ENCODE results near the gene FBXW2.
"Not testable (repeated sequence)": the region's sequence is repeated elsewhere in the genome, so short reads cannot be mapped to it uniquely, and the experiment has no call there.

FBXW2 gene

DNA sequence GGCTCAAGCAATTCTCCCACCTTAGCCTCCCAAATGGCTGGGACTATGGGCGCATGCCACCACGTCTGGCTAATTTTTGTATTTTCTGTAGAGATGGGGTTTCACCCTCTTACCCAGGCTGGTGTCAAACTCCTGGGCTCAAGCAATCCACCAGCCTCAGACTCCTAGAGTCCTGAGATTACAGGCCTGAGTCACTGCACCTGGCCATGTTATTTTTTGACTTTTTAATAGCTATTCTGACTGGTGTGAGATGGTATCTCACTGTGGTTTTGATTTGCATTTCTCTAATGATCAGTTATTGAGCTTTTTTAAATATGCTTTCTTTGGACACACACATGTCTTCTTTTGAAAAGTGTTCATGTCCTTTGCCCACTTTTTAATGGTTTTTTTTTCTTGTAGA, 38.2 kb downstream of the FBXW2 start:
- Histone ChIP-seq H3K36me3 (peaks cover 12% of the 10 kb centered on the region), H3K27ac (no peak overlapping the region), H3K27me3 (ENCODE audit: insufficient read depth, low read depth, severe bottlenecking) (no peaks in the 10 kb centered on the region), H3K4me3 (ENCODE audit: low read depth, low read length) (no peak overlapping the region), H3K9me3 (ENCODE audit: severe bottlenecking) (no peaks in the 10 kb centered on the region)
- DNase-seq: no peak
- TF ChIP-seq CTCF (IDR thresholded peaks at IDR 0.05; ENCODE audit: low read depth, low read length): no peak

DNA sequence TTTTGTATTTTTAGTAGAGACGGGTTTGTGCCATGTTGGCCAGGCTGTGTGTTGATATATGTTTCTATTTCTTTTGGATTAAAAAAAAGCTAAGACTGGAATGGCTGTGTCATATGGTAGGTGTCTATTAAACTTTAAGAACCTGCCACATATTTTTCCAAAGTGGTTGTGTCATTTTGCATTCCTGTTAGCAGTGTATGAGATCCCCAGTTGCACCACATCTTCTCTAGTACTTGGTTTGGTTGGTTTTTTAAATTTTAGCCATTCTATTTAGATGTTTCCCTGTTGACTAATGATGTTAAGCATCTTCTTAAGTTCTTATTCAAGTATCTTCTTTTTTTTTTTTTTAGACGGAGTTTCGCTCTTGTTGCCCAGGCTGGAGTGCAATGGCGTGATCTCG, 42.8 kb downstream of the FBXW2 start:
- Histone ChIP-seq H3K4me3 (ENCODE audit: low read depth, low read length) (no peak overlapping the region), H3K27me3 (ENCODE audit: insufficient read depth, low read depth, severe bottlenecking) (no peaks in the 10 kb centered on the region), H3K36me3 (no peaks in the 10 kb centered on the region), H3K27ac (no peak overlapping the region), H3K9me3 (ENCODE audit: severe bottlenecking) (peaks cover 3% of the 10 kb centered on the region)
- no peak for TF ChIP-seq CTCF (IDR thresholded peaks at IDR 0.05; ENCODE audit: low read depth, low read length)
- DNase-seq: no peak

- H3K36me3 ChIP-seq; H3K9me3 ChIP-seq (ENCODE audit: severe bottlenecking); H3K27me3 ChIP-seq (ENCODE audit: insufficient read depth, low read depth, severe bottlenecking); DNase-seq; H3K4me3 ChIP-seq (ENCODE audit: low read depth, low read length); H3K27ac ChIP-seq: not testable (repeated sequence)
These were observed 46.9 kb downstream of the FBXW2 start for GRCh38 chr9:120746366-120746765.

DNA sequence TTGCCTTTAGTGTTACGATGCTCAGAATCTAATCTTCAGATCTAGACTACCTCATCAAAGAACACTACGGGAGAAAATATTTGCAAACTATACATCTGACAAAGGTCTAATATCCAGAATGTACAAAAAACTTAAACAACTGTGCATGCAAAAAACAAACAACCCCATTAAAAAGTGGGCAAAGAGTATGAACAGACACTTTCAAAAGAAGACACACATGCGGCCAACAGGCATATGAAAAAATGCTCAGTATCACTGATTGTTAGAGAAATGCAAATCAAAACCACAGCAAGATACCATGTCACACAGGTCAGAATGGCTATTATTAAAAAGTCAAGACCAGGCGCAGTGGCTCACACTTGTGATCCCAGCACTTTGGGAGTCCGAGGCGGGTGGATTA, 47.9 kb downstream of the FBXW2 start:
- no peaks in the 10 kb centered on the region for H3K27me3 ChIP-seq (ENCODE audit: insufficient read depth, low read depth, severe bottlenecking)
- H3K36me3 ChIP-seq: no peaks in the 10 kb centered on the region
- H3K9me3 ChIP-seq (ENCODE audit: severe bottlenecking): peaks cover 3% of the 10 kb centered on the region
- TF ChIP-seq CTCF (IDR thresholded peaks at IDR 0.05; ENCODE audit: low read depth, low read length): no peak
- no peak overlapping the region for H3K4me3 ChIP-seq (ENCODE audit: low read depth, low read length)
- no peak for DNase-seq
- no peak overlapping the region for H3K27ac ChIP-seq

DNA sequence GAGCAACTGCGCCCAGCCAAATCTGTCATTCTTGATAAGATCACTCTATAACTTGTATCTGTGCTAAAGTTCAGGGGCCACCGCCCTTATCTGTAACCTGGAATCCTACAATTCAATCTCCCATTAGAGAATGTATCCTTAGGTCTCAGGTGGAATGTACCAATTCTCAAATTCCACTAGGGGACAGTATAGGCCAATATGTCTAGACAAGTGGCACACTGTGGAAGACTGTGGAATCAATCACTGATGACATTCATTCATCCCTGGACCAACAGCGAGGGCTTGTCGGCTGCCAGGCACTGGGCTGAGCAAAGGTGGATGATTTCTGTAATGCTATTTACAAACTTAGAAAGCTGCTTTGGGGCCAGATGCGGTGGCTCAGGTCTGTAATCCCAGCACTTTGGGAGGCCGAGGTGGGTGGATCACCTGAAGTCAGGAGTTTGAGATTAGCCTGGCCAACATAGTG, 50.2 kb downstream of the FBXW2 start:
- TF ChIP-seq CTCF (IDR thresholded peaks at IDR 0.05; ENCODE audit: low read depth, low read length): peak; percentile 77
- Histone ChIP-seq H3K27me3 (ENCODE audit: insufficient read depth, low read depth, severe bottlenecking) (no peaks in the 10 kb centered on the region), H3K4me3 (ENCODE audit: low read depth, low read length) (no peak overlapping the region), H3K36me3 (no peaks in the 10 kb centered on the region), H3K9me3 (ENCODE audit: severe bottlenecking) (peaks cover 3% of the 10 kb centered on the region), H3K27ac (no peak overlapping the region)
- peak; percentile 29 for DNase-seq

DNA sequence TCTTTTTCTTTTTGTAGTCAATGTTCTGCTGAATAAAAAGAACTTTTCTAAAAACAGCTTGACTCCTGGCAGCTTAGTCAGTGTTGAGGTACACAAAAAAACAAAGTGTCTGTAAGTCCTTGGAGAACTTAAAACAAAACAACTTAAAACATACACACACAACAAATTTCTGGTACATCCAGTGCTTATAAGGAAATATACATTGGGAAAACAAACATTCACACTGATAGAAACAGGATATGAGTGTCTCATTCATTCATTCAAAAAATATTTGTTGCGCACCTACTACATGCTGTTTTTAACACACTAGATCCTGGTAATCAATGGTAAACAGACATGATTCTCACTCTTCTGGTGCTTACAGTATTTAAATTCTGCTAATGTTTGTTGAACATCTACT, 51.5 kb downstream of the FBXW2 start:
- TF ChIP-seq CTCF (IDR thresholded peaks at IDR 0.05; ENCODE audit: low read depth, low read length): no peak
- H3K4me3 ChIP-seq (ENCODE audit: low read depth, low read length): no peak overlapping the region
- DNase-seq: no peak
- H3K27ac ChIP-seq: no peak overlapping the region
- no peaks in the 10 kb centered on the region for H3K27me3 ChIP-seq (ENCODE audit: insufficient read depth, low read depth, severe bottlenecking)
- peaks cover 6% of the 10 kb centered on the region for H3K9me3 ChIP-seq (ENCODE audit: severe bottlenecking)
- no peaks in the 10 kb centered on the region for H3K36me3 ChIP-seq

Data from WERI-Rb-1 (cell line).